ENCODE results near the gene CAPZB. TPM values are rescaled to one million over a fixed set of nuclear protein-coding genes. Genes with fewer than 3 reads are reported as not detected.

Gene CAPZB
- total and polyA plus RNA-seq, 7 donors = 128 to 454 (median 214) TPM

- Histone ChIP-seq H3K9me3 (no peaks in the 10 kb centered on the region), H3K4me3 (no peak overlapping the region), H3K4me1 (peaks cover 0 to 95% (median 89%) of the 10 kb centered on the region in 4 donors), H3K36me3 (peaks cover 0 to 13% (median 0%) of the 10 kb centered on the region in 4 donors), H3K27ac (peak overlapping the region; percentile 60 to 100 (median 70)), H3K27me3 (no peaks in the 10 kb centered on the region)
- intact Hi-C loops (cut with DNase I) = no loop called here
- DNase-seq = no peak
- WGBS, 2 donors = 48 to 73% methylated on average over 11 of the region's 11 CpGs
- no peak for TF ChIP-seq CTCF (IDR thresholded peaks at IDR 0.05)
- no peak for TF ChIP-seq EP300 (IDR thresholded peaks at IDR 0.05)
- no peak for TF ChIP-seq POLR2A (IDR thresholded peaks at IDR 0.05)
- TF ChIP-seq POLR2AphosphoS5 (IDR thresholded peaks at IDR 0.05) = no peak
These were observed 7.8 kb downstream of the CAPZB start for GRCh38 chr1:19477284-19478249.

- 46 to 62% methylated on average over 12 of the region's 12 CpGs for WGBS, 2 donors
- no peak for DNase-seq
- no peak overlapping the region for H3K4me3 ChIP-seq
These were observed 8.7 kb downstream of the CAPZB start for GRCh38 chr1:19476450-19477190.

GRCh38 chr1:19475296-19475695, 10.0 kb downstream of the CAPZB start:
- Histone ChIP-seq H3K4me1 (peaks cover 0 to 92% (median 85%) of the 10 kb centered on the region in 4 donors), H3K27ac (peak overlapping the region in 3 of 4 donors; percentile 69 to 100 (median 70)), H3K36me3 (peaks cover 0 to 13% (median 0%) of the 10 kb centered on the region in 4 donors), H3K9me3 (no peaks in the 10 kb centered on the region), H3K27me3 (no peaks in the 10 kb centered on the region), H3K4me3 (no peak overlapping the region)
- WGBS, 2 donors = 95 to 96% methylated on average over 11 of the region's 11 CpGs
- intact Hi-C loops (cut with DNase I) = no loop called here
- TF ChIP-seq CTCF (IDR thresholded peaks at IDR 0.05) = no peak
- no peak for TF ChIP-seq POLR2AphosphoS5 (IDR thresholded peaks at IDR 0.05)
- TF ChIP-seq EP300 (IDR thresholded peaks at IDR 0.05) = no peak
- TF ChIP-seq POLR2A (IDR thresholded peaks at IDR 0.05) = no peak
- DNase-seq = no peak

More at GRCh38 chr1:19476450-19477190, 8.7 kb downstream of the CAPZB start:
- peak in 3 of 4 donors; percentile 19 to 52 (median 25) for TF ChIP-seq POLR2AphosphoS5 (IDR thresholded peaks at IDR 0.05)
- TF ChIP-seq POLR2A (IDR thresholded peaks at IDR 0.05) = no peak
- no peak for TF ChIP-seq EP300 (IDR thresholded peaks at IDR 0.05)
- no peak for TF ChIP-seq CTCF (IDR thresholded peaks at IDR 0.05)
- intact Hi-C loops (cut with DNase I) = no loop called here
- H3K4me1 ChIP-seq = peaks cover 0 to 94% (median 88%) of the 10 kb centered on the region in 4 donors
- peaks cover 0 to 13% (median 0%) of the 10 kb centered on the region in 4 donors for H3K36me3 ChIP-seq
- H3K27ac ChIP-seq = peak overlapping the region; percentile 60 to 100 (median 70)
- H3K9me3 ChIP-seq = no peaks in the 10 kb centered on the region
- no peaks in the 10 kb centered on the region for H3K27me3 ChIP-seq

- Histone ChIP-seq H3K4me1 (peaks cover 0 to 93% (median 85%) of the 10 kb centered on the region in 4 donors), H3K9me3 (no peaks in the 10 kb centered on the region), H3K36me3 (peaks cover 0 to 8% (median 0%) of the 10 kb centered on the region in 4 donors), H3K27ac (peak overlapping the region in 3 of 4 donors; percentile 21 to 47 (median 44)), H3K4me3 (no peak overlapping the region), H3K27me3 (no peaks in the 10 kb centered on the region)
- intact Hi-C loops (cut with DNase I) = no loop called here
- no peak for DNase-seq
- 63 to 68% methylated on average over 5 of the region's 5 CpGs for WGBS, 2 donors
- no peak for TF ChIP-seq POLR2AphosphoS5 (IDR thresholded peaks at IDR 0.05)
- no peak for TF ChIP-seq CTCF (IDR thresholded peaks at IDR 0.05)
- TF ChIP-seq EP300 (IDR thresholded peaks at IDR 0.05) = no peak
These were observed 13.2 kb downstream of the CAPZB start for GRCh38 chr1:19472174-19472573.

Data from sigmoid colon (tissue), 7 donors.